HCT116 (cell line): Measurements from ENCODE around the gene TRIL.

Experiments
- EGR1 ChIP-seq: IDR thresholded peaks from 2 replicates; pipeline ENCODE4 v1.6.1; 2012; ENCODE audit warnings: low read depth
- ELF1 ChIP-seq: IDR thresholded peaks from 2 replicates; pipeline ENCODE4 v1.6.1; 2012; ENCODE audit warnings: low read depth, borderline replicate concordance
- EZH2 ChIP-seq: fragments of 200-600 bp; sonication (generic); IDR thresholded peaks from 2 replicates; pipeline ENCODE4 v1.6.1; 2017; ENCODE audit warnings: antibody characterized with exemption, mixed run types
- JUND ChIP-seq: IDR thresholded peaks from 2 replicates; pipeline ENCODE4 v1.6.1; 2012
- POLR2A ChIP-seq: IDR thresholded peaks from 2 replicates; pipeline ENCODE4 v1.7.0; 2011; ENCODE audit warnings: borderline replicate concordance; ENCODE audit not compliant: insufficient read depth, insufficient read length; ENCODE audit errors: extremely low read depth
- POLR2AphosphoS5 ChIP-seq: IDR thresholded peaks from 2 replicates; pipeline ENCODE4 v1.6.1; 2011; ENCODE audit warnings: mild to moderate bottlenecking, low read depth, low read length, moderate library complexity
- SP1 ChIP-seq: IDR thresholded peaks from 2 replicates; pipeline ENCODE4 v1.6.1; 2012; ENCODE audit warnings: low read depth
- TCF7L2 ChIP-seq: IDR thresholded peaks from 2 replicates; pipeline ENCODE4 v1.7.0; 2011; ENCODE audit warnings: borderline replicate concordance, inconsistent platforms; ENCODE audit not compliant: insufficient read depth, insufficient read length; ENCODE audit errors: extremely low read depth
- ZFX ChIP-seq: fragments of 450-650 bp; IDR thresholded peaks from 2 replicates; pipeline ENCODE4 v1.6.1; 2017
- ZNF274 ChIP-seq: fragments of 200-500 bp; sonication (Bioruptor generic); IDR thresholded peaks from 2 replicates; pipeline ENCODE4 v1.6.1; 2014; ENCODE audit warnings: mild to moderate bottlenecking, low read depth, low read length, inconsistent platforms
- TF ChIP-seq, protein P1 (sequence below), 3 experiments: fragments of 200-600 bp in 1 of 3; sonication (generic) in 1 of 3; IDR thresholded peaks in 2 of 3; conservative IDR thresholded peaks in 1 of 3; 2 replicates each; pipeline ENCODE4 v1.5.1; 2012 to 2017; ENCODE audit warnings: low read depth in 2 of 3, low read length in 2 of 3, antibody characterized with exemption in 1 of 3, borderline replicate concordance in 1 of 3, control low read depth in 1 of 3, mild to moderate bottlenecking in 1 of 3, mixed read lengths in 1 of 3, mixed run types in 1 of 3, moderate library complexity in 1 of 3; ENCODE audit not compliant: insufficient read depth in 1 of 3

DNA sequence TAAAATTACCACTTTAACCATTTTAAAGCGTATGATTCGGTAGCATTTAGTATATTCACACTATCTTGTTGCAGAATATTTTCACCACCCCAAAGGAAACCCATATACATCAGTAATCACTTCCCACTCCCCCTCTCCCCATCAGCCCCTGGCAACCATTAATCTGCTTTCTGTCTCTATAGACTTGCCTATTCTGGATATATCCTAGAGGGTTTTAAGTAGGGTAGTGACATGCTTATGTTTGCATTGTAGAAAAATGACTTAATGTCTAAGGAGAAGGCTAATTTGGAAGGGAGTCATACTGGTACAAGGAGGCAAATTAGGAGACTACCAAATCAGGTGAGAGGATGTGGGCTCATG lies 42.6 kb upstream of the TRIL start:
- TF ChIP-seq, protein P1, sequence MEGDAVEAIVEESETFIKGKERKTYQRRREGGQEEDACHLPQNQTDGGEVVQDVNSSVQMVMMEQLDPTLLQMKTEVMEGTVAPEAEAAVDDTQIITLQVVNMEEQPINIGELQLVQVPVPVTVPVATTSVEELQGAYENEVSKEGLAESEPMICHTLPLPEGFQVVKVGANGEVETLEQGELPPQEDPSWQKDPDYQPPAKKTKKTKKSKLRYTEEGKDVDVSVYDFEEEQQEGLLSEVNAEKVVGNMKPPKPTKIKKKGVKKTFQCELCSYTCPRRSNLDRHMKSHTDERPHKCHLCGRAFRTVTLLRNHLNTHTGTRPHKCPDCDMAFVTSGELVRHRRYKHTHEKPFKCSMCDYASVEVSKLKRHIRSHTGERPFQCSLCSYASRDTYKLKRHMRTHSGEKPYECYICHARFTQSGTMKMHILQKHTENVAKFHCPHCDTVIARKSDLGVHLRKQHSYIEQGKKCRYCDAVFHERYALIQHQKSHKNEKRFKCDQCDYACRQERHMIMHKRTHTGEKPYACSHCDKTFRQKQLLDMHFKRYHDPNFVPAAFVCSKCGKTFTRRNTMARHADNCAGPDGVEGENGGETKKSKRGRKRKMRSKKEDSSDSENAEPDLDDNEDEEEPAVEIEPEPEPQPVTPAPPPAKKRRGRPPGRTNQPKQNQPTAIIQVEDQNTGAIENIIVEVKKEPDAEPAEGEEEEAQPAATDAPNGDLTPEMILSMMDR (IDR thresholded peaks at IDR 0.05 in 2 of 3, conservative IDR thresholded peaks at IDR 0.05 in 1 of 3; ENCODE audit: borderline replicate concordance in 1 of 3, insufficient read depth in 1 of 3, low read depth in 2 of 3, low read length in 2 of 3): no peak
- TF ChIP-seq ZNF274: no peak
- TF ChIP-seq POLR2AphosphoS5: no peak
- TF ChIP-seq SP1: no peak
- TF ChIP-seq ZFX: no peak
- TF ChIP-seq POLR2A: no peak
- no peak for TF ChIP-seq TCF7L2
- no peak for TF ChIP-seq EGR1
- no peak for TF ChIP-seq ELF1
- TF ChIP-seq JUND: no peak
- TF ChIP-seq EZH2: no peak
